Lower leg skin (tissue), 3 donors: ENCODE measurements around the gene SLC27A4.

Experiments
- POLR2A ChIP-seq, 2 donors: fragments of 450-650 bp; IDR thresholded peaks; one replicate each; pipeline ENCODE4 v1.6.1; 2016 to 2017; ENCODE audit warnings: antibody characterized with exemption in 2 of 2, mild to moderate bottlenecking in 1 of 2, moderate library complexity in 1 of 2
- TF ChIP-seq, protein P1 (sequence below), 3 donors: fragments of 450-650 bp; IDR thresholded peaks; one replicate each; pipeline ENCODE4 v1.5.1; 2016; ENCODE audit warnings: antibody characterized with exemption in 3 of 3, mild to moderate bottlenecking in 3 of 3, moderate library complexity in 2 of 3

DNA sequence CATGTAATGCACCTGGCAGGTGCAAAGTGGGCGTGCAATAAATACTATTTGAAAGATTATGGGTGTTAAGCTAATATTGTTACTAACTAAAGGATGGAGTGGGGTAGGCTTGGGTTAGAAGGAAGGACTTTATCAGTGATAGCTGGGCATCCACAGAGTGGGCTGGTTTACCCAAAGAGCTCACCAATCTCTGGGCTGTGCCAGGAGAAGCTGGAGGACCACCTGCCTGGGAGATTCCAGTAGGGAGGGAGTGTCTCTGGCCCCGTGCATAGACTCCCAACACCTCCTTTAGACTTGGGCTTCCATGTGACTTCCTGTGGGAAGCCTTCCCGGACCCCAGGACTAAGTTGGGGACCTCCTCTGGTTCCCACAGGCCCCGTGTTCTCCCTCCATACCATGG lies 25.2 kb downstream of the SLC27A4 start:
- TF ChIP-seq, protein P1, sequence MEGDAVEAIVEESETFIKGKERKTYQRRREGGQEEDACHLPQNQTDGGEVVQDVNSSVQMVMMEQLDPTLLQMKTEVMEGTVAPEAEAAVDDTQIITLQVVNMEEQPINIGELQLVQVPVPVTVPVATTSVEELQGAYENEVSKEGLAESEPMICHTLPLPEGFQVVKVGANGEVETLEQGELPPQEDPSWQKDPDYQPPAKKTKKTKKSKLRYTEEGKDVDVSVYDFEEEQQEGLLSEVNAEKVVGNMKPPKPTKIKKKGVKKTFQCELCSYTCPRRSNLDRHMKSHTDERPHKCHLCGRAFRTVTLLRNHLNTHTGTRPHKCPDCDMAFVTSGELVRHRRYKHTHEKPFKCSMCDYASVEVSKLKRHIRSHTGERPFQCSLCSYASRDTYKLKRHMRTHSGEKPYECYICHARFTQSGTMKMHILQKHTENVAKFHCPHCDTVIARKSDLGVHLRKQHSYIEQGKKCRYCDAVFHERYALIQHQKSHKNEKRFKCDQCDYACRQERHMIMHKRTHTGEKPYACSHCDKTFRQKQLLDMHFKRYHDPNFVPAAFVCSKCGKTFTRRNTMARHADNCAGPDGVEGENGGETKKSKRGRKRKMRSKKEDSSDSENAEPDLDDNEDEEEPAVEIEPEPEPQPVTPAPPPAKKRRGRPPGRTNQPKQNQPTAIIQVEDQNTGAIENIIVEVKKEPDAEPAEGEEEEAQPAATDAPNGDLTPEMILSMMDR (IDR thresholded peaks at IDR 0.05) = no peak
- TF ChIP-seq POLR2A (IDR thresholded peaks at IDR 0.05) = no peak
